H1 (cell line): ENCODE measurements around the gene COA1. TPM values are rescaled to one million over a fixed set of nuclear protein-coding genes. Genes with fewer than 3 reads are reported as not detected.

ENCODE experiments used
- CBX5 ChIP-seq: fragments of 300-800, 300-1000 bp; sonication (generic); IDR thresholded peaks from 2 replicates; pipeline ENCODE4 v1.7.1; 2016; ENCODE audit warnings: antibody characterized with exemption, low read length, low read depth
- CTBP2 ChIP-seq: IDR thresholded peaks from 2 replicates; pipeline ENCODE4 v1.7.0; 2011; ENCODE audit warnings: borderline replicate concordance, mild to moderate bottlenecking, moderate library complexity, mixed read lengths, low read length; ENCODE audit not compliant: insufficient read depth, insufficient read length
- EGR1 ChIP-seq: IDR thresholded peaks from 2 replicates; pipeline ENCODE4 v1.6.1; 2011; ENCODE audit warnings: low read depth, low read length, borderline replicate concordance
- EP300 ChIP-seq, 2 experiments: IDR thresholded peaks; 1 replicate in 1 of 2; 2 replicates in 1 of 2; pipeline ENCODE4 v1.6.1; 2011 to 2012; ENCODE audit warnings: low read depth in 2 of 2, low read length in 2 of 2, mild to moderate bottlenecking in 2 of 2, borderline replicate concordance in 1 of 2, inconsistent platforms in 1 of 2, moderate library complexity in 1 of 2
- GABPA ChIP-seq: IDR thresholded peaks from 2 replicates; pipeline ENCODE4 v1.6.1; 2011; ENCODE audit warnings: mild to moderate bottlenecking, low read length, moderate library complexity, borderline replicate concordance; ENCODE audit not compliant: insufficient read depth
- HDAC2 ChIP-seq, 2 experiments: fragments of 300-600 bp in 1 of 2; sonication (generic) in 1 of 2; IDR thresholded peaks; 2 replicates each; pipeline ENCODE4 v1.6.1; 2011 to 2012; ENCODE audit warnings: low read depth in 2 of 2, low read length in 2 of 2, mild to moderate bottlenecking in 2 of 2, moderate library complexity in 2 of 2, borderline replicate concordance in 1 of 2, inconsistent platforms in 1 of 2
- KDM5A ChIP-seq: fragments of 200-600 bp; IDR thresholded peaks from 2 replicates; pipeline ENCODE4 v1.7.1; 2012; ENCODE audit warnings: mild to moderate bottlenecking, low read length, inconsistent platforms, mixed read lengths
- NANOG ChIP-seq: IDR thresholded peaks from 2 replicates; pipeline ENCODE4 v1.6.1; 2011; ENCODE audit warnings: low read length, low read depth, mild to moderate bottlenecking, inconsistent platforms; ENCODE audit not compliant: insufficient read depth, poor library complexity, severe bottlenecking
- POLR2AphosphoS5 ChIP-seq: IDR thresholded peaks from 2 replicates; pipeline ENCODE4 v1.6.1; 2011; ENCODE audit warnings: low read depth, low read length
- POU5F1 ChIP-seq: IDR thresholded peaks from 2 replicates; pipeline ENCODE4 v1.6.1; 2011; ENCODE audit warnings: low read depth, mild to moderate bottlenecking, low read length, moderate library complexity
- RAD21 ChIP-seq, 2 experiments: IDR thresholded peaks in 1 of 2; conservative IDR thresholded peaks in 1 of 2; 2 replicates each; pipeline ENCODE4 v1.6.1; 2011; ENCODE audit warnings: low read depth in 2 of 2, low read length in 2 of 2, improper control_type of control experiment in 1 of 2, inconsistent platforms in 1 of 2, mild to moderate bottlenecking in 1 of 2, moderate library complexity in 1 of 2
- RXRA ChIP-seq: IDR thresholded peaks from 2 replicates; pipeline ENCODE4 v1.6.1; 2011; ENCODE audit warnings: low read depth, mild to moderate bottlenecking, low read length, moderate library complexity; ENCODE audit not compliant: insufficient read depth
- SAP30 ChIP-seq: fragments of 300-600 bp; sonication (generic); IDR thresholded peaks from 2 replicates; pipeline ENCODE4 v1.7.1; 2012; ENCODE audit warnings: low read length, moderate library complexity, mild to moderate bottlenecking, inconsistent platforms; ENCODE audit not compliant: insufficient read depth, insufficient replicate concordance
- SP4 ChIP-seq: IDR thresholded peaks from 2 replicates; pipeline ENCODE4 v1.6.1; 2012; ENCODE audit warnings: low read length, inconsistent platforms
- SRF ChIP-seq: IDR thresholded peaks from 2 replicates; pipeline ENCODE4 v1.6.1; 2011; ENCODE audit warnings: mild to moderate bottlenecking, low read depth, low read length, moderate library complexity
- SUZ12 ChIP-seq: fragments of 200-600 bp; sonication (generic); IDR thresholded peaks from 2 replicates; pipeline ENCODE4 v1.6.1; 2012; ENCODE audit warnings: mild to moderate bottlenecking, inconsistent platforms, low read length, moderate library complexity, mixed read lengths
- TAF7 ChIP-seq: optimal IDR thresholded peaks from 2 replicates; pipeline ENCODE3; 2011; ENCODE audit warnings: low read depth, mild to moderate bottlenecking, inconsistent platforms, low read length, moderate library complexity, borderline replicate concordance
- YY1 ChIP-seq: IDR thresholded peaks from 2 replicates; pipeline ENCODE4 v1.6.1; 2011; ENCODE audit warnings: low read depth, mild to moderate bottlenecking, low read length
- polyA plus RNA-seq, 7 experiments: library from polyadenylated mRNA; depleted of rRNA in 3 of 7; stranded (reverse) in 5 of 7; unstranded in 2 of 7; fragments of >200 nt in 5 of 7; fragments of 200-250 nt in 2 of 7; gene quantifications; 1 replicate in 5 of 7; 2 replicates in 1 of 7; 4 replicates in 1 of 7; pipeline versions ENCODE4 v1.2.1 to v1.2.3, GENCODE V29; 2011 to 2013; ENCODE audit warnings: missing spikeins in 2 of 7, mixed read lengths in 2 of 7
- total RNA-seq: library from RNA; stranded (reverse); fragmentation: NEBNext Ultra II Directional; extraction: Animal tissue kit (Norgen Biotek cat#: 25700); gene quantifications from 2 replicates; pipeline ENCODE4 v1.2.1, GENCODE V29; 2021
- TF ChIP-seq, protein P1 (sequence below): IDR thresholded peaks from 2 replicates; pipeline ENCODE4 v1.6.1; 2012; ENCODE audit warnings: inconsistent platforms
- TF ChIP-seq, protein P2 (sequence below): IDR thresholded peaks from 2 replicates; pipeline ENCODE4 v1.6.1; 2012; ENCODE audit warnings: low read length, inconsistent platforms

COA1 gene
- total and polyA plus RNA-seq, 2 of the 8 experiments (the other 6 are each of a cell fraction or from before 2014, with no cell fraction given): 98.6 to 143 TPM

DNA sequence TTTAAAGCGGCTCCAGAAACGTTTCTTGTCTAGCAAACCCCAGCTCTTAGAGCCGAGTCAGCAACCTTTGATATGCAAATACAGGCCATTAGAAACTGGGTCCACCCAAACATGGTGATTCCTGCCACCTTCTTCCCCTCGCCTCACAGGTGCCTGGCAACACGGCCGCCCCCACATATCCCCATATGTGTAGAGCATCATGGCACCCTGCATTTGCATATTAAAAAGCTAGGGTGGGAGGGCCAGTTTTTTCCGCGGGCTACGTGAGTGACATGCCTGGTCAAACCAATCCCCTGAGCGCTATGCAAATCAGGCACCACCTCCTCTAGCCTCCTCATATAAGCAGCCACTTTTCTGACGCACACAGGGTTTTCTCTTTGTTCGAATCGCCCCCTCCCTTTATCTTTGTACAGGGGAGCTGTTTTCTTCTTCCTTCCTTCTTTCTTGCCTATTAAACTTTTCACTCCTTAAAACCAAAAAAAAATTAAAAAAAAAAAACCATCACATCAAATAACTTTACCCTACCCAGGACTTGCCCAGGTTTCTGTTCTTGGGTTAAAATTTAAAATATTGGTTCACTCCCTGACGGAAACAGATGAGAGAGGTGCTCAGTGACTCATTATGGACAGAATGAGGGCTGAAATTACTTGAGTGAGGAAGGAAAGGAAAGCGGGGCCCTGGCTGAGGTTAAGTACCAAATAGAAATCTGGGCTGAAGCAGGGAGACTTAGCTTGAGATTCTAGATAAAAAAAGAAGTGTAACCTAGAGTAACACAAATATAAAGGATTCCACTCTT lies 59.8 kb downstream of the COA1 start (continued):
- TF ChIP-seq, protein P1, sequence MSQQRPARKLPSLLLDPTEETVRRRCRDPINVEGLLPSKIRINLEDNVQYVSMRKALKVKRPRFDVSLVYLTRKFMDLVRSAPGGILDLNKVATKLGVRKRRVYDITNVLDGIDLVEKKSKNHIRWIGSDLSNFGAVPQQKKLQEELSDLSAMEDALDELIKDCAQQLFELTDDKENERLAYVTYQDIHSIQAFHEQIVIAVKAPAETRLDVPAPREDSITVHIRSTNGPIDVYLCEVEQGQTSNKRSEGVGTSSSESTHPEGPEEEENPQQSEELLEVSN: no peak
- TF ChIP-seq CBX5 (no peak), SRF (peak; percentile 68), HDAC2 (IDR thresholded peaks at IDR 0.05; ENCODE audit: borderline replicate concordance in 1 of 2, low read depth in 2 of 2, low read length in 2 of 2) (no peak), KDM5A (no peak), TAF7 (no peak), EGR1 (peak; percentile 82), POU5F1 (peak; percentile 66; the same call in 1 of the 2 replicates), SUZ12 (no peak), EP300 (IDR thresholded peaks at IDR 0.05; ENCODE audit: borderline replicate concordance in 1 of 2, low read depth in 2 of 2, low read length in 2 of 2) (no peak), RAD21 (IDR thresholded peaks at IDR 0.05 in 1 of 2, conservative IDR thresholded peaks at IDR 0.05 in 1 of 2; ENCODE audit: low read depth in 2 of 2, low read length in 2 of 2) (no peak), RXRA (no peak), NANOG (peak; percentile 19), POLR2AphosphoS5 (no peak), YY1 (peak; percentile 62; the same call in 1 of the 2 replicates), SP4 (no peak), CTBP2 (no peak), GABPA (no peak), SAP30 (no peak)
- TF ChIP-seq, protein P2, sequence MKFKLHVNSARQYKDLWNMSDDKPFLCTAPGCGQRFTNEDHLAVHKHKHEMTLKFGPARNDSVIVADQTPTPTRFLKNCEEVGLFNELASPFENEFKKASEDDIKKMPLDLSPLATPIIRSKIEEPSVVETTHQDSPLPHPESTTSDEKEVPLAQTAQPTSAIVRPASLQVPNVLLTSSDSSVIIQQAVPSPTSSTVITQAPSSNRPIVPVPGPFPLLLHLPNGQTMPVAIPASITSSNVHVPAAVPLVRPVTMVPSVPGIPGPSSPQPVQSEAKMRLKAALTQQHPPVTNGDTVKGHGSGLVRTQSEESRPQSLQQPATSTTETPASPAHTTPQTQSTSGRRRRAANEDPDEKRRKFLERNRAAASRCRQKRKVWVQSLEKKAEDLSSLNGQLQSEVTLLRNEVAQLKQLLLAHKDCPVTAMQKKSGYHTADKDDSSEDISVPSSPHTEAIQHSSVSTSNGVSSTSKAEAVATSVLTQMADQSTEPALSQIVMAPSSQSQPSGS: no peak
